HG02588 (cell line): ENCODE results near the gene TCP11L2.
"Not testable (repeated sequence)": the region's sequence is repeated elsewhere in the genome, so short reads cannot be mapped to it uniquely, and the experiment has no call there.

Experiments
- ATAC-seq: cut with Tn5 transposase; IDR thresholded peaks from one replicate; pipeline ENCODE4 v1.9.1; 2021; ENCODE audit warnings: mild to moderate bottlenecking, moderate library complexity; ENCODE audit not compliant: unreplicated experiment

TCP11L2 gene

GRCh38 chr12:106282457-106283097 lies 20.0 kb upstream of the TCP11L2 start:
- no peak for ATAC-seq

GRCh38 chr12:106284358-106285105 lies 18.0 kb upstream of the TCP11L2 start:
- ATAC-seq = no peak

- peak; percentile 59 for ATAC-seq
Measured at GRCh38 chr12:106285982-106286381, 16.6 kb upstream of the TCP11L2 start.

- not testable (repeated sequence) for ATAC-seq
Measured at GRCh38 chr12:106286576-106287162, 15.9 kb upstream of the TCP11L2 start.

GRCh38 chr12:106287364-106287763 lies 15.2 kb upstream of the TCP11L2 start:
- no peak for ATAC-seq

GRCh38 chr12:106288101-106288493 lies 14.4 kb upstream of the TCP11L2 start:
- no peak for ATAC-seq

- no peak for ATAC-seq
Measured at GRCh38 chr12:106288494-106289195, 13.9 kb upstream of the TCP11L2 start.

GRCh38 chr12:106289196-106289681 lies 13.3 kb upstream of the TCP11L2 start:
- no peak for ATAC-seq

GRCh38 chr12:106290666-106291065 lies 11.9 kb upstream of the TCP11L2 start:
- no peak for ATAC-seq

- no peak for ATAC-seq
Measured at GRCh38 chr12:106291342-106291741, 11.2 kb upstream of the TCP11L2 start.

GRCh38 chr12:106292339-106292738 lies 10.2 kb upstream of the TCP11L2 start:
- no peak for ATAC-seq

GRCh38 chr12:106296179-106296877 lies 6.2 kb upstream of the TCP11L2 start:
- ATAC-seq = no peak

GRCh38 chr12:106297075-106297474 lies 5.5 kb upstream of the TCP11L2 start:
- ATAC-seq = no peak

GRCh38 chr12:106297681-106298080 lies 4.9 kb upstream of the TCP11L2 start:
- no peak for ATAC-seq

GRCh38 chr12:106299202-106299774 lies 3.2 kb upstream of the TCP11L2 start:
- no peak for ATAC-seq

- ATAC-seq = no peak
Measured at GRCh38 chr12:106300761-106301160, 1.8 kb upstream of the TCP11L2 start.

- ATAC-seq = no peak
Measured at GRCh38 chr12:106301241-106301610, 1.3 kb upstream of the TCP11L2 start.

GRCh38 chr12:106301611-106302321 lies 767 bp upstream of the TCP11L2 start:
- ATAC-seq = peak; percentile 65

GRCh38 chr12:106303202-106303820 lies 778 bp downstream of the TCP11L2 start:
- ATAC-seq = peak; percentile 24
